Sigmoid colon (tissue), 4 donors: ENCODE data around the gene TDRD7.

Experiments used
- EP300 ChIP-seq, 4 donors: sonication (generic); formaldehyde crosslinking; IDR thresholded peaks; one replicate each; pipeline ENCODE4 v1.6.1; 2017; ENCODE audit warnings: antibody characterized with exemption in 4 of 4
- POLR2A ChIP-seq, 2 donors: fragments of 450-650 bp; IDR thresholded peaks; one replicate each; pipeline ENCODE4 v1.6.1; 2016; ENCODE audit warnings: antibody characterized with exemption in 2 of 2, mild to moderate bottlenecking in 2 of 2, moderate library complexity in 2 of 2
- TF ChIP-seq, protein P1 (sequence below), 4 experiments: fragments of 450-650 bp in 3 of 4; fragments of 200-600 bp in 1 of 4; IDR thresholded peaks; one replicate each; pipeline ENCODE4 v1.5.1; 2016 to 2019; ENCODE audit warnings: antibody characterized with exemption in 4 of 4, mild to moderate bottlenecking in 3 of 4, moderate library complexity in 2 of 4

DNA sequence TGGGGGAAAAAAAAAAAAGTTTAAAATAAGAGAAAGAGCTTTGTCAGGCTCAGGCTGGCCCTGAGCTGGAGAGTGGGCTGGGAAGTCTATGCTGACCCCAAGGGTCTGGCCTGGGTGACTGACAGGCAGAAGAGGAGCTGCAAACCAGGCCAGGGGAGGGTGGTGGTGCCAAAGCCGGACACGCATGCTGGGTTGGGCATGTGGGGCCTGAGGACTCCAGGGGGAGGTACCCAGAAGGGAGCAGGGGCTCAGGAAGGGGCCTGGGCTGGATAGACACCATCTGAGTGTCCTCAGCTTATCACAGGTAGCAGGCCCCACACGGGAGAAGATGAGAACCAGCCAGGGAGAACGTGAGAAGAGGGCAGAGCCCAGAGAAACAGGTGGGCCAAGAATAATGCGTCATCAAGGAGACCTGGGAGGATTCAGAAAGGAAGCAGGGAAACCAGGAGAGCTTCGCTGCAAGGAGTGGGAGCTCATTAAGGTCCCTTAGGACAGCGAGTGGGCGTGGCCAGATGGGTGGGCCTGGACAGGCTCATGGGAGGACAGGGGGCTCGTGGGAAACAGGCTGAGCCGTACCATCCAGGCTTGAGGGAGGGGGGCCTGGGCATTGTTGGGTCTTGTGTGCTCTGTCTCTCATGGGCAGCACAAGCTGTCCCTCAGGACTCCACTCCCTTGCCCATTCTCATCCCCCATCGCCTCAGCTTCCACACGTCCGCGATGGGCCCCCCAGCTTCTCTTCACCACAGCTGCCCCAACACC, 105.6 kb downstream of the TDRD7 start:
- no peak for TF ChIP-seq POLR2A (IDR thresholded peaks at IDR 0.05)
- TF ChIP-seq, protein P1, sequence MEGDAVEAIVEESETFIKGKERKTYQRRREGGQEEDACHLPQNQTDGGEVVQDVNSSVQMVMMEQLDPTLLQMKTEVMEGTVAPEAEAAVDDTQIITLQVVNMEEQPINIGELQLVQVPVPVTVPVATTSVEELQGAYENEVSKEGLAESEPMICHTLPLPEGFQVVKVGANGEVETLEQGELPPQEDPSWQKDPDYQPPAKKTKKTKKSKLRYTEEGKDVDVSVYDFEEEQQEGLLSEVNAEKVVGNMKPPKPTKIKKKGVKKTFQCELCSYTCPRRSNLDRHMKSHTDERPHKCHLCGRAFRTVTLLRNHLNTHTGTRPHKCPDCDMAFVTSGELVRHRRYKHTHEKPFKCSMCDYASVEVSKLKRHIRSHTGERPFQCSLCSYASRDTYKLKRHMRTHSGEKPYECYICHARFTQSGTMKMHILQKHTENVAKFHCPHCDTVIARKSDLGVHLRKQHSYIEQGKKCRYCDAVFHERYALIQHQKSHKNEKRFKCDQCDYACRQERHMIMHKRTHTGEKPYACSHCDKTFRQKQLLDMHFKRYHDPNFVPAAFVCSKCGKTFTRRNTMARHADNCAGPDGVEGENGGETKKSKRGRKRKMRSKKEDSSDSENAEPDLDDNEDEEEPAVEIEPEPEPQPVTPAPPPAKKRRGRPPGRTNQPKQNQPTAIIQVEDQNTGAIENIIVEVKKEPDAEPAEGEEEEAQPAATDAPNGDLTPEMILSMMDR (IDR thresholded peaks at IDR 0.05) = no peak
- TF ChIP-seq EP300 (IDR thresholded peaks at IDR 0.05) = no peak
